Skeletal muscle satellite cell (primary cell): ENCODE data around the gene NCAPG2. TPM values are rescaled to one million over a fixed set of nuclear protein-coding genes. Genes with fewer than 3 reads are reported as not detected.

ENCODE experiments used
- small RNA-seq: library from RNA; depleted of rRNA; stranded (forward); fragments of <200 nt; gene quantifications from one replicate; pipeline ENCODE3, GENCODE V24; 2012

The NCAPG2 gene

Small RNA genes lying within 50 kb of the gene (small RNA-seq; reads per million reads assigned to genes)
- gene MIR5707 = not detected
- not detected for gene THAP5P1
